SK-N-MC (cell line): ENCODE measurements around the gene ADPRS.

Experiments used
- EZH2 ChIP-seq: fragments of 200-600 bp; sonication (generic); IDR thresholded peaks from one replicate; pipeline ENCODE4 v1.6.1; 2017; ENCODE audit warnings: antibody characterized with exemption
- FOXP2 ChIP-seq: optimal IDR thresholded peaks from 2 replicates; pipeline ENCODE3; 2011; ENCODE audit warnings: mild to moderate bottlenecking, moderate library complexity; ENCODE audit not compliant: insufficient read depth; ENCODE audit errors: extremely low read length, control extremely low read depth

DNA sequence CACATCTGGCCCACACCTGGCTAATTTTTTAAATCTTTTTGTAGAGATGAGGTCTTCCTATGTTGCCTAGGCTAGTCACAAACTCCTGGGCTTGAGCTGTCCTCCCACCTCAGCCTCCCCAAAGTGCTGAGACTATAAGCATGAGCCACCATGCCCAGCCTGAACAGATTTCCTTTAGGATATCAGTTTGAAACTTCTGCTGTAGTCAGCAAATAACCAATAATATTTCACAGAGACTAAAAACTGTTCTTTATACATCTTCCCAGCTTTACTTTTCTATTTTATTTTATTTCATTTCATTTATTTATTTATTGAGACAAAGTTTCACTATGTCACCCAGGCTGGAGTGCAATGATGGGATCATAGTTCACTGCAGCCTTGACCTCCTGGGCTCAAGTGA lies 34.7 kb upstream of the ADPRS start:
- TF ChIP-seq EZH2 (no peak), FOXP2 (no peak)
